ENCODE measurements around the gene TSACC.

Gene TSACC

GRCh38 chr1:156390469-156391365, 52.4 kb downstream of the TSACC start:
- intact Hi-C loops (cut with DNase I), result loop anchor here (1.0 kb wide), 1 partner anchor 10 kb away; no protein-coding TSS in a partner anchor
- peak in 5 of 10 donors; percentile 46 to 88 (median 51) for DNase-seq

- intact Hi-C loops (cut with DNase I), result loop anchor here (1.0 kb wide), 1 partner anchor 9 kb away; no protein-coding TSS in a partner anchor
- DNase-seq, result no peak
Measured at GRCh38 chr1:156391366-156391677, 53.0 kb downstream of the TSACC start.

DNA sequence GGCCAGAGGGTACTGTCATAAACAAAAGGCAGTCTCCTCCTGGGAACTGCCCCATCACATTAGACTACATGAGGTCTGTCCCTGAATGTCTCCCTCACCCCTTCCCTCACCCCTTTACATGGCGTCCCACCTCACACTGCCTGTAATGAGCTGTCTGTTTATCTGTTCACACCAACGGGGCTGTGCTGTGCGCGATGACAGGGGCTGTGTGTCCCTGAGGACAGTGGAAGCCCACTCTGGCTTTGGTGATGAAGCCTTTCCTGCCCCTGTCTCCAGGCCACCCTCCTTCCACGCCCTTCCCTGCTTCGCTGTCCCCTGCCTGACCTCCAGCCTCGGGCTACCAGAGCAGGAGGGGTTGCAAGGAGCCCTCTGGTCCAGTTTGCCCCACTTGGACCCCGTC, 53.4 kb downstream of the TSACC start:
- DNase-seq, result no peak
- intact Hi-C loops (cut with DNase I), result loop anchor here (1.0 kb wide), 1 partner anchor 9 kb away; no protein-coding TSS in a partner anchor

DNA sequence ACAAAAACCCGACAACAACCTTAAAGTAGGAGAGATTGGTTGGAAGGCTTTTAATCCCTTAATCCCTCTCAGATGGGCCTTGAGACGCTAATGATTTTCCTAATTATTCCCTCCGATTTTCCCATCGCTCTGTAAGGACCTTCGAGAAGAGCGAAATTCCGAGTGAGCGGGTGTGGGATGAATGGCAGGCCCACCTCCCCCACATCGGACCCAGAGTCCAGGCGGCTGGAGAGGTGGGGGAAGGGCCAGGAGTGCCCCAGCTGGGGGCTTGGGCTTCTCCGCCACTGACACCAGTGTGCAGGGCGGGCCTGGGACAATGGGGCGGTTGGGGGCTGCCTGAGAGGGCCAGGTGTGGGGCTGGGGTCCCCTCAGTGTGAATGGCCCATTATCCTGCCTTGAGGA, 54.1 kb downstream of the TSACC start:
- no peak for DNase-seq
- intact Hi-C loops (cut with DNase I), result no loop called here

DNA sequence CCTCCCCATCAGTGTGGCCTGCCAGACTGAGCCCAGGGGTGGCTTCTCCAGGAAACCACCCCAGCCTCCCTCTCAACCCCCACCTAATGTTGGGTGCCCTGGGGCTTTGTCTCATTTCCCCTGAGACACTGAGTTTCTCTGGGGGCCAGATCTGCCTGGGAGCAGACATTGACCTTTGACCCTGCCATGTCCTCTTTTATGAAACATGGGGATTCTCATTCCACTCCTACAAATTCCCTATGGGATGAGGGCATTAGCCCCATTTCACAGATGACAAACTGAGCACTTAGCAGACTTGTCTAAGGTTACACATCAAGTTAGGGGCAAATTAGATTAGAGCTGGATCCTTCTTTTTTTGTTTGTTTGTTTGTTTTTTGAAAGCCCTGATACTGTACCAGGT, 54.8 kb downstream of the TSACC start:
- DNase-seq, result no peak
- intact Hi-C loops (cut with DNase I), result no loop called here

- DNase-seq, result no peak
- intact Hi-C loops (cut with DNase I), result no loop called here
Measured at GRCh38 chr1:156394082-156394481, 55.8 kb downstream of the TSACC start.

GRCh38 chr1:156394835-156395461, 56.6 kb downstream of the TSACC start:
- DNase-seq, result no peak
- intact Hi-C loops (cut with DNase I), result no loop called here
